SW480 (cell line): Measurements from ENCODE around the gene CTF1.
"Not testable (repeated sequence)": the region's sequence is repeated elsewhere in the genome, so short reads cannot be mapped to it uniquely, and the experiment has no call there.

Experiments used
- DNase-seq: peaks from one replicate; pipeline ENCODE4 v3.0.0-alpha.2; 2016; ENCODE audit warnings: low spot score

The CTF1 gene

DNA sequence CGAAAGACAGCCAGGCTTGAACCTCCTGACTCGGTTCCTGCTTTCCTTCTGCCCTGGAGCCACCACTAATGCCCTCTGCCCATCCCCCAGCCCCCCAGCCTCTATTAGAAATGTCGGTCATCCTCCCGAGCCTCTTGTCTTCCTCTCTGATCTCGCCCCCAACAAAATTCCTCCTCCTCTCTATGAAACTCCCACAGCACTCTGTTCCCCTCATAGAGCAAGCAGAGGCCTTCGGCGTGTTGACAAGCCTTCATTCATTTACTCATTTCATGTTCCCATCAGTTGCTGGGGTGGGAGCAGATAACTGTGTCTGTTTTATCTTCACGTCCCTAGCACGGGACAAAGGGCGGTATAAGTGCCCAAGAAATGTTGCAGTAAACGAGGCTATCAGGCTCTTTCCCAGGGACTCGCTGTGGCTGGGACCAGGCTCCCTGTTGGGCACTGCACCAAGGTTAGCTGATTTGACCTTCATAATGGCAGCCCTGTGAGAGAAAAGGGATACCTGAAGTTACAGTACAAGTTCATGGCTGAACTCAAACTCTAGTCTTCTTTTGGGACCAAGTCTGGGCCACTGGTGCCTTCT is 34.7 kb downstream of the CTF1 start:
- DNase-seq, result no peak

DNA sequence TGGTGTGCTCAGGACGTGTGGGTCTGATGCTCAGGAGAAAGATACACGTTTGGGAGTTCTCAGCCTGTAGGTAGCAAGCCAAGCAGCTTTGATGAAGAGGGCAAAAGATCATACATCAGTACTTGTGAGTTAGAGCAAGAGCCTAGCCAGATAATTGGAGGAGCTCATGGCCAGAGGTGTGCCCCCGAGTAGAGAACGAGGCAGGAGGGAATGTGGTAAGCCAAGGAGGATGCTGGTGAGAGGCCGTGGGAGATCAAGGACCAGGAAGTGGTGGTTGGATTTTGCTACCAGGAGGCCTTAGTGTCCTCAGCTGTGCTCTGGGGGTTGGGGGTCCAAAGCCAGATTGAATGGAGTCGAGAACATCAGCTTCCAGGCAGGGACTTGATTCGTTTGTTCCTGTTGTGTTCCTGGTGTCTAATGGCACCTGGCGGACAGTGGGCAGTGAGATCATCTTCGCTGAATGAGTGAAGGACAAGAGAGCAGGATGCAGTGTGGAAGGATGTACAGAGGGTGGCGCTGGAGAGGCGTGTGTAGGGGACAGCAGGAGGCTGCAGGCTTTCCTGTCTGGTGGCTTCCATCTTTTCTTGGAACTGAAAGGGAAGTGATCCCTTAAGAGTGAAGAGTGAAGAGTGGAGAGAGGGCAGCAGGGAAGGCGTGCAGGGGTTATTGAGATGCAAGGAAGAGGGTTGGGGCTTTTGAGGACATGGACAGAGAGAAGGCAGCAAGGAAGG is 38.6 kb downstream of the CTF1 start:
- no peak for DNase-seq

DNA sequence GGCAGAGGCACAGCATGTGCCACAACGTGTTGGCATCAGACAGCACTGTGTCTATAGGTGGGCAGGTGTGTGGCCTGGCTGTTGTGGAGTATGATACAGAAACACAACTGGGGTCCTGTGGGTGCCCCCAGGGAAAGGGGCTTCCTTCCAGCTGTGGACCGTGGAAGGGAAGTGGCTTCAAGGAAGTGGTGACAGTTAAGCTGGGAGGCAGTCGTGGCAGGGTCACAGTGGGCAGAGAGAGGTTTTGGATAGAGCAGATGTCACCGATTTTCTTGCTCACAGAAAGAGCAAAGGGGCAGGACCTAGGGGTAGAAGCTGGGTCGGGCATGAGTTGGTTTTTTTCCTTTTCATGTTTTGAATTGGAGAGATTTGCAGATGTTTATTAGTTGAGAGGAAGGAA is 41.3 kb downstream of the CTF1 start:
- no peak for DNase-seq

DNA sequence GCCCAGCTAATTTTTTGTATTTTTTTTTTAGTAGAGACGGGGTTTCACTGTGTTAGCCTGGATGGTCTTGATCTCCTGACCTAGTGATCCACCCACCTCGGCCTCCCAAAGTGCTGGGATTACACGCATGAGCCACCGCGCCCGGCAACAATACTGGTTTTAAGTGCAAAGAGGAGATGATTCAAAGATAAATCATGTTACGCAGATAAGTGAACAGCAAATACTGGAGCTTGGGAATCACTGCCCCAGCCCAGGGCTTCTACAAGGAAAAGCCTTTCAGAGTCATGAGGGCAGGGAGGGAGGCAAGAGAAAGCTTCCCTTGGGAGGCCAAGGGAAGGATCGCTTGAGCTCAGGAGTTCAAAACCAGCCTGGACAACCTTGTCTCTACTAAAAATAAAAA is 43.2 kb downstream of the CTF1 start:
- not testable (repeated sequence) for DNase-seq

DNA sequence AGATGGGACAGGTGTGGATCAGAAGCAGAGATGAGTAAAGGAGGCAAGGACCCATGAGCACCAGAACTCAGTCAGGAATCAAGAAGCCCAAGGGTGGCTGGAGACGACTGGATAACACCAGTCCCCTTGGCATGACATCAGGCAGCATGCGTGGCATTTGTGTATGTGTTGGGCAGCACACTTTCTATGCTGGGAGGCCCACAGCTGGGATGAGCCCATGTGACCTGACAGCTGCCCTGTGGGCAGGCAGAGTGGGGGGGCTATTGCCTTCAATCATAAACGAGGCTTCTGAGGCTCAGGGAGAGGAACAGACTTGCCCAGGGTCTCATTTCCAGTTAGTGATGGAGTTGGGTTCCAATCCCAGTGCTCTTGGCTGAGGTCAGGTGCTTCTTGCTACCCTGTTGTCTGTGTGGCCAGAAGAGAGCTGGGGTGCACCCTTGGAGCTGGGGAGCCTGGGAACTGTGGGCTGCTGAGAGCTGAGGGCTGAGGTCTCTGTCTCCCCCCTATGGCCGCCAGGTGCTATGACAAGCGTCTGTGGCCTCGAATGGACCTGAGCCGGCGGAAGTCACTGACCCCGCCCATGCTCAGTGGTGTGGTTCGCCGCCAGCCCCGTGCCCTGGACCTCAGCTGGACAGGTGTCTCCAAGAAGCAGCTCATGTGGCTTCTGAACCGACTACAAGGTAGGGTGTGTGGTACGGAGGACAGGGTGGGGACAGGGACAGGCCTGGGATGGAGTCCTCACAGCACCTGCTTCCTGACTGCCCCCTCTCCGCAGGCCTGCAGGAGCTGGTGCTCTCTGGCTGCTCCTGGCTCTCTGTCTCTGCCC is 45.4 kb downstream of the CTF1 start:
- peak; percentile 66 for DNase-seq

DNA sequence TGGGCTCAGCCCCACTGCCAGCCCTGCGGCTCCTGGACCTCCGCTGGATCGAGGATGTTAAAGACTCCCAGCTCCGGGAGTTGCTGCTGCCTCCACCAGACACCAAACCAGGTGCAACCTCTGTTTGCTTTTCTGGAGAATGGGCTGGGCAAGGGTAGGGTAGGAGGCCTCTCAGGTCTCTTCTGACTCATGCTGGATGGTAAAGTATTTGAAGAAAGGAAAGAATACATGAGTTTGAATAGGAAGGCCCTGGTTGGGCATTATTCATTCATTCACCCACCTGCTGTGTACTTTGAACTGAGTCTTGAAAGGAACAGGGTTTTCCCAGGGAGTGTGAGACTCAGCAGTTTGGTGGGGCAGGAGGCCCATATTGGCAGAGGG is 46.0 kb downstream of the CTF1 start:
- no peak for DNase-seq

DNA sequence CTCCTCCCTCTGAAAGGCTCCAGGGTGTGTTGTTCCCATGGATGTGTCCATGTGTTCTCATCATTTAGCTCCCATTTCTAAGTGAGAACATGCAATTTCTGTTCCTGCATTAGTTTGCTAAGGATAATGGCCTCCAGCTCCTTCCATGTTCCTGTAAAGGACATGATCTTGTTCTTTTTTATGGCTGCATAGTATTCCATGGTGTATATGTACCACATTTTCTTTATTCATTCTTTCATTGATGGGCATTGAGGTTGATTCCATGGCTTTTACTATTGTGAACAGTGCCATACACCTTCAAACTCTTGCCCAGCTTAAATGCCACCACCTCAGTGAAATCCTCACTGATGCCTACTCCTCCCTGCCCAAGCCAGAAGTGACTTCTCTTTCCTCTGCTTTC is 47.9 kb downstream of the CTF1 start:
- DNase-seq, result no peak

DNA sequence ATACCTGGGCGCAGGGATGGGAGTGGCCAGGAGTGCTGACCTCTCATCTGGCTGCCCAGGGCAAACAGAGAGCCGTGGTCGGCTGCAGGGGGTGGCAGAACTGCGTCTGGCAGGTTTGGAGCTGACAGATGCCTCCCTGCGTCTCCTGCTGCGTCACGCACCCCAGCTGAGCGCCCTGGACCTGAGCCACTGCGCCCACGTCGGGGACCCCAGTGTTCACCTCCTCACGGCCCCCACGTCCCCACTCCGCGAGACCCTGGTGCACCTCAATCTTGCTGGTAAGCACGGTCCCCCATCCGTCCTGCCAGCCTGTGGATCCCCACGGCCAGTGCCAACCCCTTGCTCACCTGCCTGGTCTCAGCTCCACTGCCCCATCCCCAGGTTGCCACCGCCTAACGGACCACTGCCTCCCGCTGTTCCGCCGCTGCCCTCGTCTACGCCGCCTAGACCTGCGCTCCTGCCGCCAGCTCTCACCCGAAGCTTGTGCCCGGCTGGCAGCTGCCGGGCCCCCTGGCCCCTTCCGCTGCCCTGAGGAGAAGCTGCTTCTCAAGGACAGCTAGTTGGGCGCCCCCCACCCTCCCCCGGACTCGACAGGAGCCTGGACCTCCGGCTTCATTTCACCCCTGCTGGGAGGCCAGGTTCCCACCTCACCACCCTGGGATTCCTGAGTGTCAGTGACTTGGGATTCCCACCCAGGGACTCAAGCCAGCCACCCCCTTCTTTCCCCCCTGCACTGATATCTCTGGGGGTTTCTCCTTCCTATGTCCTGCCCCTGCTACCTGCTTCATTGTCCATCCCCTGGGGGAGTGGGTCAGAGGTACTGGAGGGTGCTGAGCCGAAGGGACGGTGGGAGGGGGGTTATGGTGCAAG is 50.5 kb downstream of the CTF1 start:
- no peak for DNase-seq

DNA sequence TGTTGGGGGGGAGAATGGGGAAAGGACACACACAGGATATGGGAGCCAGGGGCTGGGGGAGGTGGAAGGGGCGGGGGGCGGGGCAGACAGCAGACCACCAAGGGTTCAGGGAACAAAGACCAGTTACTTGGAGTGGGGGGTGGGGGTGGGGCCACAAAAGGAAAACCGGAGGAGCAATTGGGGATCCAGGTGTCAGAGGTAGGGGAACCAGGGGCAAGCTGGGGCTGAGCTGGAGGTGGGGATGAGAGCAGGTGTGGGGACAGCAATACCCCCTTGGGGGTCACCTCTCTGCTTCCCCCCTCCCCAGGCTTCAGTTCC is 51.1 kb downstream of the CTF1 start:
- no peak for DNase-seq

DNA sequence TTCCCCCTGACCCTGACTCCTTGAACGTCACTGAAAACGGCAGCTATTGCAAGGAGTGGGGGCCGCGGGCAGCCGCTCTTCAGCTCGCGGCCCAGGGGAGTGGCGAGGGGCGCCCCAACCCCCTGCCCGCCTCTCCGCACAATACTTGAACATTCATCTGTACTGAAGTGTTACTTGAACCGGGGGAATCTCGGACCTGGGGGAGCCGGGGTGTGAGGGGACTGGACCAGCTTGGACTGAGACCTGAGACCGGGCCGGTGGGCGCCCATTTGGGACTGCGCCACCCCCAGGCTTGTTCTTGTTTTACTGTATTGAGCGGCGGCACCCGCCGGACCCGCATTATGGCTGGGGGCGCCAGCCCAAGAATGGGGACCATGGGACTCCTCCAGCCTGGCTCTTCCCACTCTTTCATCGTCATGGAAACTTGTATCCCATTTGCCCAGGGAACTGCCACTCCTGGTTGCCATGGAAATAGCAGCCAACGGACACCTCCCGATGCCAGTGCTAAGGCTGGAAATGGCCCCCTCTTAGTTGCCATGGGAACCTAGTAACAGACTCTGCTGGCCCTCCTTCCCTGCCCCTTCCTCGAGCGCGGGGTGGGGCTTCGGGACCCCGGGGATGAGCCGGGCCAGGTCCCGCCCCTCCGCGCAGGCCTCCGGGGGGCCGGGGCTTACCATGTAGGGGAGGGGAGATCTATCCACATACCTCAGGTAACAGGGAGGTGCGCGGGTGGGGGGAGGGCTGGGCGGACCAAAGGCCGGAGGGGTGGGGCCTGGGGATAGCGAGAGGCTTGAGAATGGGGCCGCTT is 51.6 kb downstream of the CTF1 start:
- peak; percentile 73 for DNase-seq

DNA sequence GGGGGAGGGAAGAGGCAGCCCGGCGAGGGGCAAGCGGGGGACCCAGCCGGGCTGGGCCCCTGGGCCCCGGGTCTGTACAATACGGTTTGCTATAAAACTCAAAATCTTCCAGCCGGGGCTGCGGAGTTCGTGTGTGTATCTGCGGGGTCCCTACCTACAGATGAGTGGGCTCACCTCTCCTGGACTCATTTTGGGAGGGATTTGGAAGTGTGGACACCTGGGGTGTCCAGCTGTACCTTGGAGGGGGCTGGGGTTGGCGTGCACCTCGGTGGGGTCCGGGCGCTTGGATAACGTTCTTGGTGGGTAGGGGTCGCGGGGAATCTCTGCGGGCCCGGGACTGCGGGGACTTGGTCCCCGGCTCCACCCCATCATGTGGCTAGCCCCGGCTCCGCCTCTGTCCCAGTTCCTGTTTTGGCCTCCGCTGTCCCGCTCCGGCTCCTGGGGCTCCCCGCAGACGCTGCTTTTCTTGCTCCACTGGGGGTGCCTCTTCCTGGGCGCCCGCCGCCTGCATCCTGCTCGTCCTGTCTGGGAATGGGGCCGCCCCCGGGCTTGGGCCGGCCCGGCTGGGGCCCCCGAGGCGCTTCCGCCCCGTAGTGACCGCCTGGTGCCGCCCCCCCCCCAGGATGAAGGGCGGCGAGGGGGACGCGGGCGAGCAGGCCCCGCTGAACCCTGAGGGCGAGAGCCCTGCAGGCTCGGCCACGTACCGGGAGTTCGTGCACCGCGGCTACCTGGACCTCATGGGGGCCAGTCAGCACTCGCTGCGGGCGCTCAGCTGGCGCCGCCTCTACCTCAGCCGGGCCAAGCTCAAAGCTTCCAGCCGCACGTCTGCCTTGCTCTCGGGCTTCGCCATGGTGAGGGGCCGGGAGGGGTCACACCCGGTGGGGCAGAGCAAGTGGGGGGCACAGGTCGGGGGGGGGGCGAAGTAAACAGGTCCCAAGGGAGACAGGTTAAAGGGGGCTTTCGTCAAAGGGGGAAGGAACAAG is 52.5 kb downstream of the CTF1 start, which contains the start of gene ORAI3:
Gene ORAI3 (plus strand): TSS at position 402 of the 983 bp plus-strand sequence. CDS start 222 bp downstream, at position 624.
- DNase-seq, result peak; percentile 54

DNA sequence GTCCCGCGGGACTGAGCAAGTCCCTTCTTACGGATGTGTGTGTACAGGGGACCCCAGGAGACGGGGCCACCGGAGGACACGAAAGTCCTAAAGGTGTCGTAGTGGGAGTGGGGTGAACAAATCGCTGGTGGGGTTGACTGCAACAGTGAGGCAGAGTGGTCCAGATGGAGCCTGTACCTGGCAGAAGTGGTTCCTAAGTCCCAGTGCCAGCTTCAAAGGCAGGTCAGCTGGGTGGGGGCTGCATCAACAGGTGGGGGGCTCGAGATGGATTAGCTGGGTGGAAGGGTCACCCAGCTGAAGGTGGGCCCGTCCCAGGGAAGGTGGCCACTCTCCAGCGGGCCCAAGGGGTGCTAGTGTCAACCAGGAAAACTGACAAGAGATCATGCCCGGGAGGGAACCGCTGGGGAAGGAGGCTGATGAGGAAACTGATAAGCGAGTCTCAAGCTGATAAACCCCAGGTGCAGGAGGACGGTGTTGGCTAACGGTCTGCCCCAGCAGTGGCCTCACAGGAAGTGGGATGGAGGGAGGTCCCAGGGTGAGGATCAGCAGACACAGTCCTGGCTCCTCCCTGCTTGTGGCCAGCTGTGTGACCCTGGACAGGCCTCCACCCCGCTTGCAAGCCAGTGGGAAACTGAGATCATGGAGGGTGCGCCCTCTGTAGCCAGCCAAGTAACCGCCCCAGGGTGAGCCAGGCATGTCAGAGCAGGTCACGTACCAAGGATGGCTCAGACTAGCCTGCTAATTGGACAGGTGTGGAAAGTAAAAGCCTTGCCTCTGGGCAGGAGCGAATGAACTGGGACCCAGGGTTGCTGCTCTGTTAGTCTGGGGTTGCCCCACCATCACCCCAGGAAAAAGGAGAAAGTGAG is 53.5 kb downstream of the CTF1 start:
- DNase-seq, result peak; percentile 78

DNA sequence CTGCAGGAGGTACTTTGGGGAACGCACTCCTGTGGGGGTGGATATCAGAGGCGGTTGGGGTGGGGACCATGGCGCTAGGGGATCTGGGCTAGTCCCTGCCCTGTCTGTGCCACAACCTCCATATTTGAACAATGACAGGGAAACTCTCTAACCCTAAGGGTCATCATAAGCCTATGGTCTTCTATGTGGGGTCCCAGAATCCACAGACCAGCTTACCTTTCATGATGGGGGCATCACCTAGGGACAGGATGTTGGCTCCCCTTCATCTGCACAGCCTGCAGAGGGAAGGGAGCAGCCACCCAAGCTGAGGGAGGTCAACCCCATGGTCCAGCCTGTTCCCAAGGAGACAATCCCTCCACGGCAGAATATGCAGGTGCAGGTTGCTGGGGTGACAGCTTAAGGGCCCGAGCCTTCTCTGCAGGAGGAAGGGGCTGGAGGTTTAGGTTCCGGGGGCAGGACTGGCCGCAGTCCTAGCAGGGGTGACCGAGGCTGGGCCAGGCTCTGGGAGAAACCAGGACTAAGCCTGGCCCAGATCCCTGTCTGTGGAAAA is 54.2 kb downstream of the CTF1 start:
- DNase-seq, result no peak

DNA sequence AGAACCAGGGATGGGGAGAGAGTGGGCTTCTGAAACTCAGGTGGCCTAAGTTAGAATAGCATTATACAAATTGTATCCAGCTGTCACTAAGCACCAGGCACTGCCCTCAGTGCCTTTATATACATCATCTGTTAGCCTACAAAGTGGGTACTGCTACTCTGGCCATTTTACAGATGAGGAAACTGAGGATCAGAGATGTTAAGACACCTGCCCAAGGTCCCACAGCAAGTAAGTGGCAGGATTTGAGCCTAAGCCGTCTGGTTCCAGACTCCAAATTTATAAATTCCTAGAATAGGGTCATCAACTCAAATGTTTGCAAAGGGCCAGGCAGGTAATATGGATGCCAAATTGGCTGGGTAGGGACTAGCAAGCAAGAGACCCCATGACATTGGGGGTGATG is 54.8 kb downstream of the CTF1 start:
- no peak for DNase-seq

DNA sequence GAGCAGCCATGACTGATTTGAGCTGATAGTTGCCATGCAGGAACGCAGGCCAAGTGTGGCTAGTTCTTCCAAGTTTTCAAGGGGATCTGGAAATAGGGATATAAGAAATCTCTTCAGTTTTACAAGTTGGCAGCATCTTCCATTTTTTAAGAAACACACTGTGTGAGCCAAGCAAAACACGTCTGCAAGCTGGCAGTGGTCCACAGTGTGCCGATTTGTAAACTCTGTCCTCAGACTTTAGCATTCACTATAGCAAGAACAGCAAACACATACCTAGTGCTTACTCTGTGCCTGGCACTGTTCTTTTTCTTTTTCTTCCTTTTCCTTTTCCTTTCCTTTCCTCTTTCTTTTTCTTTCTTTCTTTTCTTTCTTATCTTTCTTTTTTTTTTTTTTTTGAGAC is 55.3 kb downstream of the CTF1 start:
- no peak for DNase-seq

DNA sequence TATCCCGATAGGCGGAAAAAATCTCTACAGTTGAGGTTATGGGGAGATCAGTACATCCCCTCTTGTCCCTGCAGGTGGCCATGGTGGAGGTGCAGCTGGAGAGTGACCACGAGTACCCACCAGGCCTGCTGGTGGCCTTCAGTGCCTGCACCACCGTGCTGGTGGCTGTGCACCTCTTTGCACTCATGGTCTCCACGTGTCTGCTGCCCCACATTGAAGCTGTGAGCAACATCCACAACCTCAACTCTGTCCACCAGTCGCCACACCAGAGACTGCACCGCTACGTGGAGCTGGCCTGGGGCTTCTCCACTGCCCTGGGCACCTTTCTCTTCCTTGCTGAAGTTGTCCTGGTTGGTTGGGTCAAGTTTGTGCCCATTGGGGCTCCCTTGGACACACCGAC is 56.7 kb downstream of the CTF1 start:
- DNase-seq, result no peak
